Heart right ventricle (tissue), 16 donors: Measurements from ENCODE around the gene CROCC2. TPM values are rescaled to one million over a fixed set of nuclear protein-coding genes. Genes with fewer than 3 reads are reported as not detected.

Experiments
- ATAC-seq, 8 donors: fragments of 200-7000 bp; cut with Tn5 transposase; one replicate each; pipeline ENCODE4 v1.9.1; 2020; ENCODE audit warnings: mild to moderate bottlenecking in 8 of 8, moderate library complexity in 8 of 8, moderate number of reproducible peaks in 1 of 8
- DNase-seq, 2 donors: peaks; one replicate each; pipeline ENCODE4 v3.0.0-alpha.2; 2020
- H3K27ac ChIP-seq, 10 donors: fragments of 200-600 bp; sonication (generic) in 2 of 10; one replicate each; pipeline versions ENCODE4 v1.5.0 to v1.8.0; 2020 to 2022; ENCODE audit warnings: mild to moderate bottlenecking in 3 of 10
- H3K27me3 ChIP-seq, 7 donors: fragments of 200-600 bp; one replicate each; pipeline ENCODE4 v1.8.0; 2021 to 2022; ENCODE audit warnings: mild to moderate bottlenecking in 2 of 7
- H3K36me3 ChIP-seq, 9 donors: fragments of 200-600 bp; sonication (generic) in 1 of 9; one replicate each; pipeline versions ENCODE4 v1.5.0 to v1.8.0; 2020 to 2022; ENCODE audit warnings: mild to moderate bottlenecking in 2 of 9
- H3K4me1 ChIP-seq, 9 donors: fragments of 200-600 bp; sonication (generic) in 1 of 9; one replicate each; pipeline versions ENCODE4 v1.5.0 to v1.8.0; 2020 to 2022; ENCODE audit warnings: mild to moderate bottlenecking in 4 of 9
- H3K4me3 ChIP-seq, 10 donors: fragments of 200-600 bp; sonication (generic) in 2 of 10; one replicate each; pipeline versions ENCODE4 v1.5.0 to v1.8.0; 2020 to 2022; ENCODE audit warnings: mild to moderate bottlenecking in 7 of 10, moderate library complexity in 2 of 10
- H3K9me3 ChIP-seq, 11 donors: fragments of 200-600 bp in 10 of 11; sonication (generic) in 2 of 11; one replicate each; pipeline versions ENCODE4 v1.5.0 to v1.8.0; 2013 to 2022; ENCODE audit warnings: mild to moderate bottlenecking in 2 of 11, control low read depth in 1 of 11, moderate library complexity in 1 of 11
- WGBS, 2 donors: extraction: QIAGEN DNeasy Blood & Tissue Kit; methylation state at CpG; one replicate each; pipeline ENCODE4 v1.1.7; 2013; ENCODE audit warnings: inconsistent platforms in 1 of 2; 5-methylcytosine and 5-hydroxymethylcytosine counted together
- intact Hi-C, 10 donors: fragments of 100-400 bp; cut with DNase I; formaldehyde crosslinking; loops; one replicate each; pipeline versions ENCODE4 v1.11.1 to v1.14.2; 2022
- polyA plus RNA-seq, 2 donors: library from polyadenylated mRNA; stranded (reverse); fragments of 200-250 nt; gene quantifications; one replicate each; pipeline ENCODE4 v1.2.3, GENCODE V29; 2013
- total RNA-seq, 10 donors: library from RNA; stranded (reverse); fragmentation: NEBNext Ultra II Directional in 3 of 10; extraction: Animal tissue kit (Norgen Biotek cat#: 25700) in 3 of 10; gene quantifications; one replicate each; pipeline versions ENCODE4 v1.2.1 to v1.2.4, GENCODE V29; 2021 to 2023
- TF ChIP-seq, protein P1 (sequence below), 9 donors: fragments of 200-600 bp; sonication (generic) in 2 of 9; IDR thresholded peaks; one replicate each; pipeline versions ENCODE4 v1.5.0 to v1.8.0; 2021 to 2022; ENCODE audit warnings: antibody characterized with exemption in 9 of 9, mild to moderate bottlenecking in 5 of 9, moderate library complexity in 1 of 9
- donor health status: Arrhythmogenic right ventricular cardiomyopathy.
- donor health status: ischemic (EF 13 %, LVEDD 7.1; RV severe dilation, severe dysfunction).
- donor health status: healthy with polysubstance abuse.
- donor health status: DM: no; HTN: yes; CAD: no.
- donor health status: DM: no; HTN: no; CAD: no.
- donor health status: ischemic (EF 25% LVEDD 6.9; RV normal size, moderate dysfunction).
- donor health status: ischemic (EF 25% LVEDD 5.7; RV mildly dilated, moderate dysfunction).
- donor health status: healthy.
- donor health status: DM: yes; HTN: yes; CAD: no.
- donor health status: Ischemic cardiomyopathy.
- donor health status: ischemic (EF 35%, LVEDD 5.7; RV mildly dilated, moderate dysfunction).
- donor health status: nonischemic (EF 11% LVEDD 7.7; RV severe dilation, severe dysfunction).
- donor health status: DM: yes; HTN: yes; CAD: no.
- donor health status: PGD.
- donor health status: ischemic (EF 29% LVEDD 5.4; RV normal size, mild dysfunction).
- donor health status: nonischemic (EF 23%, LVEDD 6.1; RV moderate dilation, normal function).

CROCC2 gene
- total and polyA plus RNA-seq, 12 donors = 0.06 TPM; not detected in 11

DNA sequence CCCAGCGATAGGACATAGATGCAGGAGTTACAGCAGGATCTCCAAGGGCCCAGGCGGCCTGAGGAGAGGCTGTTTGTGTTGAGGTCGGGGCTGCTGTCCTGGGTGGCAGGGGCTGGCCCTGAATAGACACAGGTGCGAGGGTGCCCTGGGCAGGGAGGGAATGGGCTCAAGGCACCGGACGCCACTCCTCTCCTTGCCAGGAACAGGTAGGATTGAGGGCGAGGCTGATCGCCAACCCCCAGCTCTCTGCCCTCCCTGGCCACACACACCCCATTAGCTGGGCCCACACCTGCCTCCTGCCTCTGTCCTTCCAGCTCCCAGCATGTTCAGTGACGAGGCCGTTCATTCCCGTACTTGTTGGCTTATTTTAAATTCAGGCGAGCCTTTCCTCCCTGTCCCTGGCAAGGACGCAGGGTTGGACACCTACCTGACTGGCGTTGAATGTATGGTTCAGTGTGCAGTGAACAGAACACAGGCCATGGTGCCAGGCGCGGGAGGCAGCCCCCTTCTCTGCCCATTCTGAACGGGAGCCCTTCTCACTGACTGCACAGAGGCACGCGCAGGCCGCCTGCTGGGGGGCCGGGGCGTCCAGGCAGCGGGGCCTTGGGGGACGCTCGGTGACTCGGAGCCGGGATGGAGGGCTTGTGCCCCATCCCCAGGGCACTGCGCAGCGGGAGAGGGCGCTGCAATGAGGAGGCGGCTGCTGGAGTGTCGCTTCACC, 51.0 kb downstream of the CROCC2 start:
- H3K27ac ChIP-seq = peak overlapping the region in 1 of 10 donors; percentile 43
- WGBS, 2 donors = 90 to 95% methylated on average over 32 of the region's 32 CpGs
- H3K27me3 ChIP-seq = peaks cover 0 to 11% (median 0%) of the 10 kb centered on the region in 7 donors
- DNase-seq = no peak
- TF ChIP-seq, protein P1, sequence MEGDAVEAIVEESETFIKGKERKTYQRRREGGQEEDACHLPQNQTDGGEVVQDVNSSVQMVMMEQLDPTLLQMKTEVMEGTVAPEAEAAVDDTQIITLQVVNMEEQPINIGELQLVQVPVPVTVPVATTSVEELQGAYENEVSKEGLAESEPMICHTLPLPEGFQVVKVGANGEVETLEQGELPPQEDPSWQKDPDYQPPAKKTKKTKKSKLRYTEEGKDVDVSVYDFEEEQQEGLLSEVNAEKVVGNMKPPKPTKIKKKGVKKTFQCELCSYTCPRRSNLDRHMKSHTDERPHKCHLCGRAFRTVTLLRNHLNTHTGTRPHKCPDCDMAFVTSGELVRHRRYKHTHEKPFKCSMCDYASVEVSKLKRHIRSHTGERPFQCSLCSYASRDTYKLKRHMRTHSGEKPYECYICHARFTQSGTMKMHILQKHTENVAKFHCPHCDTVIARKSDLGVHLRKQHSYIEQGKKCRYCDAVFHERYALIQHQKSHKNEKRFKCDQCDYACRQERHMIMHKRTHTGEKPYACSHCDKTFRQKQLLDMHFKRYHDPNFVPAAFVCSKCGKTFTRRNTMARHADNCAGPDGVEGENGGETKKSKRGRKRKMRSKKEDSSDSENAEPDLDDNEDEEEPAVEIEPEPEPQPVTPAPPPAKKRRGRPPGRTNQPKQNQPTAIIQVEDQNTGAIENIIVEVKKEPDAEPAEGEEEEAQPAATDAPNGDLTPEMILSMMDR (IDR thresholded peaks at IDR 0.05) = no peak
- peaks cover 0 to 31% (median 27%) of the 10 kb centered on the region in 9 donors for H3K4me1 ChIP-seq
- intact Hi-C loops = no loop called here
- no peak for ATAC-seq
- no peaks in the 10 kb centered on the region for H3K9me3 ChIP-seq
- no peaks in the 10 kb centered on the region for H3K36me3 ChIP-seq
- no peak overlapping the region for H3K4me3 ChIP-seq

DNA sequence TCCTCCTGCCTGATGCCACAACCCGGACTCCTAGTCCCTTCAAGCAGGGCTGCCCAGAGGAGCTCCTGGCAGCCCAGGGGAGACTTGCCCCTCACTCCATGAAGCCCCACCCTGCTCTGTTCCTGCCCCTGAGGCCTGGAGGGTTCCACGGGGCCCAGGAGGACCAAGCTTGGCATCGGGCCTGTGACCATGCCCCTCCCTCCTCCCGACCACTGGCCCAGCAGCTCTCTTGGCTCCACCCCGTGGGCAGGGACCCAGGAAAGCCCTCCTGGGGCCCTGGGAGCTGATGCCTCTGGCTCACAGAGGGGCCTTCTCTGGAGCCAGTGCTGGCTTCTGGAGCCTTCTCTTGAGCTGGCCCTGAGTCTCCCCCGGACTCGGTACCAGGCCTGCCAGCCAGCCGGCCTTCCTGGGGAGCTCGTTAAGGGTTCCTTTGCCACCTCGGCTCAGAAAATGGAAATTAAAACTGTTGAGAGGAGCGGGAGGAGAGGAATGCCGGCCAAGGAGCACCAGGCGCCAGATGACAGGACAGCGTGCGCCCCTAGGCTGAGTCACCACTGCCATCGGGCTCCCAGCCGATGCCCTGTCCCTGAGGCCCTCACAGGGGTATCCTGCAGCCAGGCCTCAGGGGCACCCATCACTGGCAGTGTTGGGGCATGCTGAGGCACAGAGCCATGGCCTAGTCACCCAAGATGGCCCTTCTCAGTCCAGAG, 51.7 kb downstream of the CROCC2 start:
- TF ChIP-seq, protein P1 (IDR thresholded peaks at IDR 0.05) = no peak
- peaks cover 0 to 11% (median 0%) of the 10 kb centered on the region in 7 donors for H3K27me3 ChIP-seq
- H3K27ac ChIP-seq = peak overlapping the region in 5 of 10 donors; percentile 12 to 43 (median 34)
- no peak for DNase-seq
- peaks cover 5 to 39% (median 30%) of the 10 kb centered on the region in 9 donors for H3K4me1 ChIP-seq
- H3K9me3 ChIP-seq = no peaks in the 10 kb centered on the region
- WGBS, 2 donors = 61 to 64% methylated on average over 17 of the region's 17 CpGs
- peak in 6 of 8 donors; percentile 34 to 65 (median 46) for ATAC-seq
- H3K36me3 ChIP-seq = no peaks in the 10 kb centered on the region
- intact Hi-C loops = no loop called here
- no peak overlapping the region for H3K4me3 ChIP-seq

- TF ChIP-seq, protein P1 (IDR thresholded peaks at IDR 0.05) = no peak
- no peaks in the 10 kb centered on the region for H3K36me3 ChIP-seq
- H3K4me1 ChIP-seq = peaks cover 5 to 40% (median 29%) of the 10 kb centered on the region in 9 donors
- peak overlapping the region in 3 of 10 donors; percentile 34 to 43 (median 35) for H3K27ac ChIP-seq
- intact Hi-C loops = no loop called here
- no peak for DNase-seq
- 94 to 95% methylated on average over 19 of the region's 19 CpGs for WGBS, 2 donors
- no peak for ATAC-seq
- H3K27me3 ChIP-seq = peaks cover 0 to 11% (median 0%) of the 10 kb centered on the region in 7 donors
- no peak overlapping the region for H3K4me3 ChIP-seq
- H3K9me3 ChIP-seq = no peaks in the 10 kb centered on the region
These were observed 52.5 kb downstream of the CROCC2 start for GRCh38 chr2:240958366-240959213.
